ENCODE data around the gene UBAP1L.

The UBAP1L gene

DNA sequence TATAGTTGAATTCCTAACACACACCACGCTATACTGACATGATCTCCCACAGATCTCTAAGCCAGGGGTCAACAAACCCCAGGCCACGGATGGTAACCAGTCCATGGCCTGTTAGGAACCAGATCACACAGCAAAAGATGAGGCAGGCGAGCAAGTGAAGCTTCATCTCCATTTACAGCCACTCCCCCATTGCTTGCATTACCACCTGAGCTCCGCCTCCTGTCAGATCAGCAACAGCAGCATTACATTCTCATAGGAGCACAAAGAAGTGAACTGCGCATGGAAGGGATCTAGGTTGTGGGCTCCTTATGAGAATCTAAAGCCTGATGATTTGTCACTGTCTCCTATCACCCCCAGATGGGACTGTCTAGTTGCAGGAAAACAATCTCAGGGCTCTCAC, 15.9 kb upstream of the UBAP1L start:
- in situ Hi-C loops (cut with HindIII; ENCODE audit: low pct_ligation_motif_present, low sequenced_read_pairs), result no loop called here
- H3K27ac ChIP-seq, result no peak overlapping the region

DNA sequence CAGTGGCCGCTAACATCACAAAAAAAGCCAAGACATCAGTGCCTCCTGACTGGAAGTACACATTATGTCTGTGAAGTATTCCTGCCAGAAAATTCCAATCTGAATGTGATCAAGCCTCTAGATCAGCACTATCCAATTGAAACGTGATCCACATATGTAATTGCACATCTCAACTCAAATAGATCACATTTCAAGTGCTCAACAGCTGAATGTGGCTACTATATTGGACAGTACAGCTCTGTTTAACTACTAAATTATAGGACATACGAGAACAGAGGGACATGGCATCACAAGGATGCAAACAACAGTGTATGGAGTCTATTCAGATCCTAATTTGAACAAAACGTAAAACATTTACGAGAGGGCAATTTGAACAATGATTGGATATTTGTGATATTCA, 542 bp upstream of the UBAP1L start:
- Histone ChIP-seq H3K4me3 (ENCODE audit: low read depth, low read length) (no peak overlapping the region), H3K27me3 (replicated peaks) (no peaks in the 10 kb centered on the region), H3K27ac (no peak overlapping the region), H3K36me3 (replicated peaks) (peaks cover 41% of the 10 kb centered on the region)
- TF ChIP-seq, protein P1, sequence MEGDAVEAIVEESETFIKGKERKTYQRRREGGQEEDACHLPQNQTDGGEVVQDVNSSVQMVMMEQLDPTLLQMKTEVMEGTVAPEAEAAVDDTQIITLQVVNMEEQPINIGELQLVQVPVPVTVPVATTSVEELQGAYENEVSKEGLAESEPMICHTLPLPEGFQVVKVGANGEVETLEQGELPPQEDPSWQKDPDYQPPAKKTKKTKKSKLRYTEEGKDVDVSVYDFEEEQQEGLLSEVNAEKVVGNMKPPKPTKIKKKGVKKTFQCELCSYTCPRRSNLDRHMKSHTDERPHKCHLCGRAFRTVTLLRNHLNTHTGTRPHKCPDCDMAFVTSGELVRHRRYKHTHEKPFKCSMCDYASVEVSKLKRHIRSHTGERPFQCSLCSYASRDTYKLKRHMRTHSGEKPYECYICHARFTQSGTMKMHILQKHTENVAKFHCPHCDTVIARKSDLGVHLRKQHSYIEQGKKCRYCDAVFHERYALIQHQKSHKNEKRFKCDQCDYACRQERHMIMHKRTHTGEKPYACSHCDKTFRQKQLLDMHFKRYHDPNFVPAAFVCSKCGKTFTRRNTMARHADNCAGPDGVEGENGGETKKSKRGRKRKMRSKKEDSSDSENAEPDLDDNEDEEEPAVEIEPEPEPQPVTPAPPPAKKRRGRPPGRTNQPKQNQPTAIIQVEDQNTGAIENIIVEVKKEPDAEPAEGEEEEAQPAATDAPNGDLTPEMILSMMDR (IDR thresholded peaks at IDR 0.05; ENCODE audit: low read depth, low read length, missing control alignments), result no peak
- no peak for DNase-seq
- in situ Hi-C loops (cut with HindIII; ENCODE audit: low pct_ligation_motif_present, low sequenced_read_pairs), result no loop called here

More for the DNA sequence above, 15.9 kb upstream of the UBAP1L start:
- Histone ChIP-seq H3K4me3 (ENCODE audit: low read depth, low read length) (no peak overlapping the region), H3K36me3 (replicated peaks) (peaks cover 30% of the 10 kb centered on the region), H3K27me3 (replicated peaks) (no peaks in the 10 kb centered on the region)
- TF ChIP-seq, protein P1 (IDR thresholded peaks at IDR 0.05; ENCODE audit: low read depth, low read length, missing control alignments), result no peak
- peak; percentile 1 for DNase-seq

DNA sequence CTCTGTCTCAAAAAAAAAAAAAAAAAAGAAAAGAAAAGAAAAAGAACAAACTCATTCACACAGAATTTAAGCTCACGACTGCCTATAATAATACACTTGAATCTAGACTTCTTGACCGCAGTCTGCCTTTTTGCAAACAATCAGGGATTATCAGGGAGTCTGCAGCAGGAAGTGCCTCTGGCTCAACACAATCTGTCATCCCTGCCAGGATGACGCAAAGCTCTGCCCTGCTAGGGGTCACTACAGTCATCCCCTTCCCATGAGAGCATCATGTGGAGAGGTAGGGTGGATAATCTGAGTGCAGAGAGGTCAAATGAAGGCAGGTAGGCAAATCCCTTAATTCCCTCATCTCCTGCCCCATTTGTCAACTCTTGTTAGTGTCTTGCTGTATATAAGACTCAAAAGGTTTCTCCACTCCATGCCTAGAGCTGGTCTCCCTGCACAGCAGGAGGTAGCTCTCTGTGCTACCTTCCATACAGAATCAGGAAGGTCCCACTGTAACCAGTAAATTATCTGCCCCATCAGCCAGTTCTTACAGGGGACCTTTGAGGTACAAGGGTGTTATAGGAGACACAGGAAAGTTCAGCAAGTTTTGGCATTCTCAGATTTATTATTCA, 4.2 kb downstream of the UBAP1L start:
- DNase-seq, result peak; percentile 79
- Histone ChIP-seq H3K27ac (peak overlapping the region; percentile 34), H3K4me3 (ENCODE audit: low read depth, low read length) (no peak overlapping the region), H3K36me3 (replicated peaks) (peaks cover 16% of the 10 kb centered on the region), H3K27me3 (replicated peaks) (no peaks in the 10 kb centered on the region)
- TF ChIP-seq, protein P1 (IDR thresholded peaks at IDR 0.05; ENCODE audit: low read depth, low read length, missing control alignments), result no peak
- in situ Hi-C loops (cut with HindIII; ENCODE audit: low pct_ligation_motif_present, low sequenced_read_pairs), result no loop called here

DNA sequence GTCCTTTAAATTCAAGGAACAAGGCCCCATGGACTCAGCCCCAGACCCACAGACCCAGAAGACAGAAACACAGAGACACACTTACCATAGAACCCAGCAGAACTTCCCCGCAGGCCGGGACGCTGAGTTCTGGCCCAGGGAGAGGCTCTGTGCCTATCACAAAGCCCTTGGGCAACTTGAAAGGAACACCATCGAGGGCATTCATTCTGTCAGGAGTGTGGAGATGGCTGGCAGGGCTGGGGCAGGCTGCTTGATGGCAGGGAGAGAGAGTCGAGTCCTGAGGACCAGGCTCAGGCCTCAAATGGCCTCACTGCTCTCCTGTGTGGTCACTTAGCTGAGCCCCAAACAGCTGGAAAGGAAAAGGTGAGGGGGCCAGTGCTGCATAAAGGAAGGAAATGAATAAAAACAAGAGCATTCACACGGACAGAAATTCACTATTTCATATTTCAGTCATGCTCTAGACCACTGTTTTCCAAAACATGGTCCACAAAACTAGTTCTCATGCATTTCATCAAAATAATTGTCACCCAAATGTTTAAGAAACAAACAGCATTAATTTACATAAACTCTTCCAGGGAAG, 8.9 kb downstream of the UBAP1L start:
- H3K36me3 ChIP-seq (replicated peaks), result peaks cover 11% of the 10 kb centered on the region
- DNase-seq, result no peak
- TF ChIP-seq, protein P1 (IDR thresholded peaks at IDR 0.05; ENCODE audit: low read depth, low read length, missing control alignments), result no peak
- in situ Hi-C loops (cut with HindIII; ENCODE audit: low pct_ligation_motif_present, low sequenced_read_pairs), result no loop called here
- H3K4me3 ChIP-seq (ENCODE audit: low read depth, low read length), result no peak overlapping the region
- H3K27me3 ChIP-seq (replicated peaks), result no peaks in the 10 kb centered on the region
- no peak overlapping the region for H3K27ac ChIP-seq

DNA sequence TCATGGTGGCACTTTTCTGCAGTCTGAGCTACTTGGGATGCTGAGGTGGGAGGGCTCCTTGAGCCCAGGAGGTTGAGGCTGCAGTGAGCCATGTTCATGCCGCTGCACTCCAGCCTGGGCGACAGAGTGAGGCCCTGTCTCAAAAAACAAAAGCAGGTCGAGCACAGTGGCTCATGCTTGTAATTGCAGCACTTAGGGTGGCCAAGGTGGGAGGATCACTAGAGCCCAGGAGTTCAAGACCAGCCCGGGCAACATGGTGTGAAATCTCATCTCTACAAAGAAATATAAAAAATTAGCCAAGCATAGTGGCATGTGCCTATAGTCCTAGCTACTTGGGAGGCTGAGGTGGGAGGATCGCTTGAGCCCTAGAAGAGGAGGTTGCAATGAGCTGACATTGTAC, 10.0 kb downstream of the UBAP1L start:
- Histone ChIP-seq H3K27me3 (replicated peaks) (no peaks in the 10 kb centered on the region), H3K36me3 (replicated peaks) (peaks cover 11% of the 10 kb centered on the region), H3K27ac (no peak overlapping the region), H3K4me3 (ENCODE audit: low read depth, low read length) (no peak overlapping the region)
- TF ChIP-seq, protein P1 (IDR thresholded peaks at IDR 0.05; ENCODE audit: low read depth, low read length, missing control alignments), result no peak
- DNase-seq, result no peak
- in situ Hi-C loops (cut with HindIII; ENCODE audit: low pct_ligation_motif_present, low sequenced_read_pairs), result no loop called here

DNA sequence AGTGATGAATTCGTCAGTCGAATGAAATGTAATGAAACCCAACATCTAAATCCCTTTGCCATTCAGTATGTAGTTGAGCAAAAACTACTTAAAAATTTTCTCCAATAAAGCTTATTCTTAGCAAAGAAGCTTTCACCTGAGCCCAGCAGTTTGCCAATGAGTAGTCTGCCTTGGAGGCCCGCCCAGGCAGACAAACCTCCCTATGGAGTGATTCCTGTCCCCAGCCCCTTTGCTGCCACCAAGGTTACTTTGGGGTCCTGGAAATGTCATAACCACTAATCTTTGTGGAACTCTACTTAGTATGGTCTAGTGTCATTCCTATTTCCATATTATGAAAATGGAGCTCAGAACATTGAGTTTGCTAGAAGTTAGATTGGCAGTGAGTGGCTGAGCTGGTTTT, 12.1 kb downstream of the UBAP1L start:
- peaks cover 18% of the 10 kb centered on the region for H3K36me3 ChIP-seq (replicated peaks)

More for the DNA sequence above, 12.1 kb downstream of the UBAP1L start:
- in situ Hi-C loops (cut with HindIII; ENCODE audit: low pct_ligation_motif_present, low sequenced_read_pairs), result no loop called here
- H3K4me3 ChIP-seq (ENCODE audit: low read depth, low read length), result no peak overlapping the region
- no peak overlapping the region for H3K27ac ChIP-seq
- TF ChIP-seq, protein P1 (IDR thresholded peaks at IDR 0.05; ENCODE audit: low read depth, low read length, missing control alignments), result no peak
- no peak for DNase-seq
- no peaks in the 10 kb centered on the region for H3K27me3 ChIP-seq (replicated peaks)

Measured in brain microvascular endothelial cell (primary cell).